Subcutaneous adipose tissue (tissue), 4 donors: ENCODE data around the gene SLC36A3. TPM values are rescaled to one million over a fixed set of nuclear protein-coding genes. Genes with fewer than 3 reads are reported as not detected.

Experiments
- CTCF ChIP-seq: fragments of 450-650 bp; IDR thresholded peaks from one replicate; pipeline ENCODE4 v1.5.1; 2016; ENCODE audit warnings: low read depth, mild to moderate bottlenecking, control low read depth, antibody characterized with exemption, moderate library complexity
- total RNA-seq, 4 donors: library from RNA; depleted of rRNA; stranded (reverse); fragments of >200 nt; gene quantifications; one replicate each; pipeline ENCODE4 v1.1.0, GENCODE V29; 2016

SLC36A3 gene
- total RNA-seq, 4 donors from 2014 or later: not detected

GRCh38 chr5:151252762-151253604 lies 50.6 kb downstream of the SLC36A3 start, which contains the start of gene GM2A:
GM2A (plus strand) TSS chr5:151253185; CDS start chr5:151253217, 32 bp downstream.
- TF ChIP-seq CTCF: no peak

GRCh38 chr5:151251621-151252020 lies 51.9 kb downstream of the SLC36A3 start:
- no peak for TF ChIP-seq CTCF

GRCh38 chr5:151251001-151251551 lies 52.5 kb downstream of the SLC36A3 start:
- no peak for TF ChIP-seq CTCF

GRCh38 chr5:151250346-151251000 lies 53.1 kb downstream of the SLC36A3 start:
- TF ChIP-seq CTCF: no peak

GRCh38 chr5:151249281-151249680 lies 54.3 kb downstream of the SLC36A3 start:
- TF ChIP-seq CTCF: no peak

- no peak for TF ChIP-seq CTCF
Measured at GRCh38 chr5:151248651-151249050, 54.9 kb downstream of the SLC36A3 start.

DNA sequence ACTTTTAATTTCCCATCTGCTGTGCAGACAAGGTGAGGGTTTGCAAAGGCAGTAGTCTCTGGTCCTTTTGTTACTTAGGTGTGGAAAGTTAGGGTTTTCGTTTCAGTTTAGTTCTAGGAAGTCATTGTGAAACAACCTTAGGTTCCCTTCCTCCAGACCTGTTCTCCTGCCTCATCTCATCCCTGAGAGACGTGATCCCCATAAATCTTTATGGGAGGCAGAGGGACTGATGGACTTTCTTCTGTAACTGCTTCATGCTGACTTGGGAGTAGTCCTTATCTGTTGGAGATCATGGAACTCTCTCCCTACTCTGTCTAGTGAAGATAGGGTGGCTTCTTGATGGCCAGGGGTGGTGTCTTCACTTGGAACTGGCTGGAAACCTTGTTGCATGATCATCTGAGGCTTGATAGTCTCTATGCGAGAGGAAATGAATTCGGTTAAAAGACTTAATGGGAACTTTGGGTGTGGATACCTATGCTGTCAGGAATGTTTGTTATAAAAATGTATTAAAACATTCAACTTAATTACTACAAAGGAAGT lies 57.8 kb downstream of the SLC36A3 start:
- no peak for TF ChIP-seq CTCF
